ENCODE results near the gene RRP9. TPM values are rescaled to one million over a fixed set of nuclear protein-coding genes. Genes with fewer than 3 reads are reported as not detected.

Gene RRP9
- total RNA-seq, 2 donors from 2014 or later, result 14.9 to 18.6 TPM

GRCh38 chr3:51947215-51947900, 5.7 kb upstream of the RRP9 start:
- Histone ChIP-seq H3K36me3 (no peaks in the 10 kb centered on the region), H3K9me3 (no peaks in the 10 kb centered on the region), H3K4me1 (replicated peaks) (no peaks in the 10 kb centered on the region), H3K27me3 (replicated peaks; ENCODE audit: insufficient read depth) (no peaks in the 10 kb centered on the region), H3K27ac (no peak overlapping the region), H3K4me3 (no peak overlapping the region)
- TF ChIP-seq POLR2AphosphoS5 (IDR thresholded peaks at IDR 0.05) (no peak), POLR2A (IDR thresholded peaks at IDR 0.05) (no peak), CTCF (IDR thresholded peaks at IDR 0.05) (no peak)
- intact Hi-C loops (cut with DNase I), result no loop called here
- DNase-seq (ENCODE audit: low spot score), result no peak
- WGBS, result 74% methylated on average over 13 of the region's 13 CpGs

GRCh38 chr3:51946796-51947195, 5.1 kb upstream of the RRP9 start:
- Histone ChIP-seq H3K4me1 (replicated peaks) (no peaks in the 10 kb centered on the region), H3K4me3 (no peak overlapping the region), H3K27ac (no peak overlapping the region), H3K27me3 (replicated peaks; ENCODE audit: insufficient read depth) (no peaks in the 10 kb centered on the region), H3K36me3 (no peaks in the 10 kb centered on the region), H3K9me3 (no peaks in the 10 kb centered on the region)
- DNase-seq (ENCODE audit: low spot score), result no peak
- TF ChIP-seq POLR2AphosphoS5 (IDR thresholded peaks at IDR 0.05) (no peak), CTCF (IDR thresholded peaks at IDR 0.05) (no peak), POLR2A (IDR thresholded peaks at IDR 0.05) (no peak)
- intact Hi-C loops (cut with DNase I), result no loop called here
- WGBS, result 85% methylated on average over 4 of the region's 4 CpGs

DNA sequence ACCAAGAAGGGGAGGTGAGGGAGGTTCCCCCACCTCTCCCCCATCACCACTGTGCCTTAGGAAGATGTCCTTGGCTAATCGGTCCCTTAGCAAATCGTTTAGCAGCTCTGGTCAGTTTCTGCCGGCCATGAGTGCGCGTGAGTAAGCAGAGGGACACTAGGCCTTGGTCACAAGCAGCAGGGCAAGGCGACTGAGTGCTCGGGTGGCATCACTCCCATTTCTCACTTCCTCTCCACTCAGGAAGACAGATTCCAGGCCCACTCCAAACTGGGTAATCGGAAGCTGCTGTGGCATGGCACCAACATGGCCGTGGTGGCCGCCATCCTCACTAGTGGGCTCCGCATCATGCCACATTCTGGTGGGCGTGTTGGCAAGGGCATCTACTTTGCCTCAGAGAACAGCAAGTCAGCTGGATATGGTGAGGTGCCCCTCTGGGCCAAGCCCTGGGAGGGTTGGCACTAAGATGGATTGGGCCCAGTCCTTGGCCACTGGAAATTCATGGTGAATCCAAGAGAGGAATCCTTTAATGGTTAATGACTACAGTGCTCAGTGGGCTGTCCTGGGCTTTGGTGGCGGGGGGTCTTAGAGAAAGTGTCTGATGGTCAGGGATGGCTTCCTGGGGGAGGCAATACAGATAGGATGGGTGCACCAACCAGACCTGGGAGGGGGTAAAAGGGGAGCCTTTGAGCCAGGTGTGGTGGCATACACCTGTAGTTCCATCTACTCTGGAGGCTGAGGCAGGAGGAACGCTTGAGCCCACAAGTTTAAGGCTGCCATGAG, 4.4 kb upstream of the RRP9 start:
- Histone ChIP-seq H3K36me3 (no peaks in the 10 kb centered on the region), H3K4me1 (replicated peaks) (peaks cover under 1% of the 10 kb centered on the region), H3K27me3 (replicated peaks; ENCODE audit: insufficient read depth) (no peaks in the 10 kb centered on the region), H3K4me3 (no peak overlapping the region), H3K9me3 (no peaks in the 10 kb centered on the region), H3K27ac (no peak overlapping the region)
- TF ChIP-seq POLR2AphosphoS5 (IDR thresholded peaks at IDR 0.05) (no peak), CTCF (IDR thresholded peaks at IDR 0.05) (no peak), POLR2A (IDR thresholded peaks at IDR 0.05) (no peak)
- intact Hi-C loops (cut with DNase I), result no loop called here
- 97% methylated on average over 14 of the region's 14 CpGs for WGBS
- DNase-seq (ENCODE audit: low spot score), result no peak

- Histone ChIP-seq H3K27ac (no peak overlapping the region), H3K36me3 (no peaks in the 10 kb centered on the region), H3K9me3 (no peaks in the 10 kb centered on the region), H3K4me3 (no peak overlapping the region), H3K27me3 (replicated peaks; ENCODE audit: insufficient read depth) (no peaks in the 10 kb centered on the region), H3K4me1 (replicated peaks) (peaks cover 9% of the 10 kb centered on the region)
- DNase-seq (ENCODE audit: low spot score), result no peak
- 91% methylated on average over 18 of the region's 18 CpGs for WGBS
- TF ChIP-seq CTCF (IDR thresholded peaks at IDR 0.05) (no peak), POLR2AphosphoS5 (IDR thresholded peaks at IDR 0.05) (no peak), POLR2A (IDR thresholded peaks at IDR 0.05) (no peak)
- intact Hi-C loops (cut with DNase I), result no loop called here
Measured at GRCh38 chr3:51945031-51945840, 3.5 kb upstream of the RRP9 start.

Data from prostate gland (tissue), 2 donors.